ENCODE measurements around the gene YIPF2.
"Not testable (repeated sequence)": the region's sequence is repeated elsewhere in the genome, so short reads cannot be mapped to it uniquely, and the experiment has no call there.

The YIPF2 gene

DNA sequence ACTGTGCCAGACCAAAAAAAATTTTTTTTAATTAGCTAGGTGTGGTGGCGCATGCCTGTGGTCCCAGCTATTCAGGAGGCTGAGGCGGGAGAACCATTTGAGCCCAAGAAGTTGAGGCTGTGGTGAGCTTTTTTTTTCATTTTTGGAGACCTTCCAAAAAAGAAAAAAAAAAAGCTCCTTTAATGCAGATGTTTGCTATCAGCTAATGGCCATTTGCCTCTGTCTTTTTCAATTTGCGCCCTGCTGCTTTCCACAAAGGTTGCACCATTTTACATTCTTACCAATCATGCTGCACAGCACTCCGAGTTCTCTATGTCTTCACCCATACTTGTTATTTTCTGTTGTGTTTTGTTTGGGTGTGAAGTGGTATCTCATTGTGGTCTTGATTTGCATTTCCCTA lies 16.8 kb upstream of the YIPF2 start:
- DNase-seq (ENCODE audit: low read depth in 1 of 2, low spot score in 1 of 2) = no peak
- H3K27me3 ChIP-seq (ENCODE audit: insufficient read depth, poor library complexity, severe bottlenecking) = no peaks in the 10 kb centered on the region
- H3K27ac ChIP-seq (replicated peaks) = no peak overlapping the region
- no peak overlapping the region for H3K4me3 ChIP-seq (replicated peaks; ENCODE audit: insufficient read depth, low read length)
- TF ChIP-seq GABPA (IDR thresholded peaks at IDR 0.05; ENCODE audit: low read depth) (no peak), POLR2AphosphoS5 (IDR thresholded peaks at IDR 0.05; ENCODE audit: low read depth) (no peak), SPI1 (IDR thresholded peaks at IDR 0.05; ENCODE audit: borderline replicate concordance, low read depth) (no peak)
- TF ChIP-seq, protein P1, sequence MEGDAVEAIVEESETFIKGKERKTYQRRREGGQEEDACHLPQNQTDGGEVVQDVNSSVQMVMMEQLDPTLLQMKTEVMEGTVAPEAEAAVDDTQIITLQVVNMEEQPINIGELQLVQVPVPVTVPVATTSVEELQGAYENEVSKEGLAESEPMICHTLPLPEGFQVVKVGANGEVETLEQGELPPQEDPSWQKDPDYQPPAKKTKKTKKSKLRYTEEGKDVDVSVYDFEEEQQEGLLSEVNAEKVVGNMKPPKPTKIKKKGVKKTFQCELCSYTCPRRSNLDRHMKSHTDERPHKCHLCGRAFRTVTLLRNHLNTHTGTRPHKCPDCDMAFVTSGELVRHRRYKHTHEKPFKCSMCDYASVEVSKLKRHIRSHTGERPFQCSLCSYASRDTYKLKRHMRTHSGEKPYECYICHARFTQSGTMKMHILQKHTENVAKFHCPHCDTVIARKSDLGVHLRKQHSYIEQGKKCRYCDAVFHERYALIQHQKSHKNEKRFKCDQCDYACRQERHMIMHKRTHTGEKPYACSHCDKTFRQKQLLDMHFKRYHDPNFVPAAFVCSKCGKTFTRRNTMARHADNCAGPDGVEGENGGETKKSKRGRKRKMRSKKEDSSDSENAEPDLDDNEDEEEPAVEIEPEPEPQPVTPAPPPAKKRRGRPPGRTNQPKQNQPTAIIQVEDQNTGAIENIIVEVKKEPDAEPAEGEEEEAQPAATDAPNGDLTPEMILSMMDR (IDR thresholded peaks at IDR 0.05; ENCODE audit: insufficient read depth, low read length) = no peak

DNA sequence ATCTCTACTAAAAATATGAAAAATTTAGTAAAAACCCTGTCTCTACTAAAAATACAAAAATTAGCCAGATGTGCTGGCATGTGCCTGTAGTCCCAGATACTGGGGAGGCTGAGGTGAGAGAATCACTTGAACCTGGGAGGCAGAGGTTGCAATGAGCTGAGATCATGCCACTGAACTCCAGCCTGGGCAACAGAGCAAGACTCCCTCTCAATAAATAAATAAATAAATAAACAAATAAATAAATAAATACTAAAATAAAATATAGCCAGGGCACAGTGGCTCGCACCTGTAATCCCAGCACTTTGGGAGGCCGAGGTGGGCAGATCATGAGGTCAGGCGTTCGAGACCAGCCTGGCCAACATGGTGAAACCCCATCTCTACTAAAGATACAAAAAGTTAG lies 15.0 kb upstream of the YIPF2 start:
- H3K4me3 ChIP-seq (replicated peaks; ENCODE audit: insufficient read depth, low read length); H3K27me3 ChIP-seq (ENCODE audit: insufficient read depth, poor library complexity, severe bottlenecking); DNase-seq (ENCODE audit: low read depth in 1 of 2, low spot score in 1 of 2); H3K27ac ChIP-seq (replicated peaks): not testable (repeated sequence)

DNA sequence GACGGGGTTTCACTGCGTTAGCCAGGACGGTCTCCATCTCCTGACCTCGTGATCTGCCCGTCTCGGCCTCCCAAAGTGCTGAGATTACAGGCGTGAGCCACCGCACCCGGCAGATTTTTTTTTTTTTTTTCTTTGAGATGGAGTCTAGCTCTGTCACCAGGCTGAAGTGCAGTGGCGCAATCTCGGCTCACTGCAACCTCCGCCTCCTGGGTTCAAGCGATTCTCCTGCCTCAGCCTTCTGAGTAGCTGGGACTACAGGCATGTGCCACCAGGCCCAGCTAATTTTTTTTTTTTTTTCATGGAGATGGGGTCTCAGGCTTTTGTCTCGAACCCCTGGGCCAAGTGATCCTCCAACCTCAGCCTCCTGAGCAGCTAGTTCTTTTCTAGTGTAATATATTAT lies 13.2 kb upstream of the YIPF2 start:
- H3K4me3 ChIP-seq (replicated peaks; ENCODE audit: insufficient read depth, low read length); H3K27me3 ChIP-seq (ENCODE audit: insufficient read depth, poor library complexity, severe bottlenecking); H3K27ac ChIP-seq (replicated peaks): not testable (repeated sequence)
- peak in 1 of 2 experiments; percentile 38 for DNase-seq (ENCODE audit: low read depth in 1 of 2, low spot score in 1 of 2)

DNA sequence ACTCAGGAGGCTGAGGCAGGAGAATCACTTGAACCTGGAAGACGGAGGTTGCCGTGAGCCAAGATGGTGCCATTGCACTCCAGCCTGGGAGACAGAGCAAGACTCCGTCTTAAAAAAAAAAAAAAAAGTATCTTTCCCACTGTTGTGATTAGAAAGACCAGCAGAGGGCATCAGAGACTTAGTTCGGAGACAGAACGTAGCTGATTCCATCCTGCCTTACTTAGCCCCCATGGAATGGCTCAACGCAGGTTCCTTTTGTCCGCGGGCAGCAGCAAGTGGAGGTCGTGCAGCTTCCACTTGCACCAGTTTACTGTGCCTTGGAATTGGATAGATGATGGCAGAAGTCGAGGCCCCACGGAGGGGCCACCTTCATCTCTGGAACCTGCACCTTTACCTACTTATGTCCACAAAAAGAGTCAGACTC lies 8.2 kb upstream of the YIPF2 start:
- Histone ChIP-seq H3K27ac (replicated peaks) (no peak overlapping the region), H3K4me3 (replicated peaks; ENCODE audit: insufficient read depth, low read length) (no peak overlapping the region), H3K27me3 (ENCODE audit: insufficient read depth, poor library complexity, severe bottlenecking) (no peaks in the 10 kb centered on the region)
- no peak for TF ChIP-seq SPI1 (IDR thresholded peaks at IDR 0.05; ENCODE audit: borderline replicate concordance, low read depth)
- TF ChIP-seq, protein P1 (IDR thresholded peaks at IDR 0.05; ENCODE audit: insufficient read depth, low read length) = peak; percentile 21
- peak; percentile 50 to 62 for DNase-seq (ENCODE audit: low read depth in 1 of 2, low spot score in 1 of 2)

DNA sequence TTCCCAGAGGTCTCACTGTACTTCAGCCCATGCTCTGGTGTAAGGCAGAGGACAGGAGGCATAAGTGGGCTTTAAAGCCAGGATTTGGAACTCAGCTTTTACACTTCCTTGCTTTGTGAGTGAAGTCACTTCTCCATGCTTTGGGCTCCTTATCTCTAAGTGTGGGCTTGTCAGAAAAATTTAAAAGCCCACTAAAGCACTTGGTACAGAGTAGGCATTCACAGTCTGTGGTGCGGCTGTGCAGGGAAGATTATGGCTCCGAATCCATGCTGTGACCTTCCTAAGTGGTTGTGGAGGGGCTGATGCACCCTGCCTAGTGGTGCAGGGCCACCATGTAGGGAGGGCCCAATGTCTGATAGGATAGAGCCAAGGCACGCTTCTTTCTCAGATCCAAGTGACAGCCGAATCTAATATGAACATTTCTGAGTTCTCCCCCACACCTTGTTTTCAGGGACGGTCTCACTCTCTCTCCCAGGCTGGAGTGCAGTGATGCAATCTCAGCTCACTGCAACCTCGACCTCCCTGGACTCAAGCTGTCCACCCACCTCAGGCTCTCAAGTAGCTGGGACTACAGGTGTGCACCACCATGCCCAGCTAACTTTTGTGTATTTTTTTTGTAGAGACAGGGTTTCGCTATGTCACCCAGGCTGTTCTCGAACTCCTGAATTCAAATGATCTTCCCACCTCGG lies 7.1 kb upstream of the YIPF2 start:
- TF ChIP-seq SPI1 (IDR thresholded peaks at IDR 0.05; ENCODE audit: borderline replicate concordance, low read depth) (no peak), POLR2AphosphoS5 (IDR thresholded peaks at IDR 0.05; ENCODE audit: low read depth) (no peak), GABPA (IDR thresholded peaks at IDR 0.05; ENCODE audit: low read depth) (no peak)
- TF ChIP-seq, protein P2, sequence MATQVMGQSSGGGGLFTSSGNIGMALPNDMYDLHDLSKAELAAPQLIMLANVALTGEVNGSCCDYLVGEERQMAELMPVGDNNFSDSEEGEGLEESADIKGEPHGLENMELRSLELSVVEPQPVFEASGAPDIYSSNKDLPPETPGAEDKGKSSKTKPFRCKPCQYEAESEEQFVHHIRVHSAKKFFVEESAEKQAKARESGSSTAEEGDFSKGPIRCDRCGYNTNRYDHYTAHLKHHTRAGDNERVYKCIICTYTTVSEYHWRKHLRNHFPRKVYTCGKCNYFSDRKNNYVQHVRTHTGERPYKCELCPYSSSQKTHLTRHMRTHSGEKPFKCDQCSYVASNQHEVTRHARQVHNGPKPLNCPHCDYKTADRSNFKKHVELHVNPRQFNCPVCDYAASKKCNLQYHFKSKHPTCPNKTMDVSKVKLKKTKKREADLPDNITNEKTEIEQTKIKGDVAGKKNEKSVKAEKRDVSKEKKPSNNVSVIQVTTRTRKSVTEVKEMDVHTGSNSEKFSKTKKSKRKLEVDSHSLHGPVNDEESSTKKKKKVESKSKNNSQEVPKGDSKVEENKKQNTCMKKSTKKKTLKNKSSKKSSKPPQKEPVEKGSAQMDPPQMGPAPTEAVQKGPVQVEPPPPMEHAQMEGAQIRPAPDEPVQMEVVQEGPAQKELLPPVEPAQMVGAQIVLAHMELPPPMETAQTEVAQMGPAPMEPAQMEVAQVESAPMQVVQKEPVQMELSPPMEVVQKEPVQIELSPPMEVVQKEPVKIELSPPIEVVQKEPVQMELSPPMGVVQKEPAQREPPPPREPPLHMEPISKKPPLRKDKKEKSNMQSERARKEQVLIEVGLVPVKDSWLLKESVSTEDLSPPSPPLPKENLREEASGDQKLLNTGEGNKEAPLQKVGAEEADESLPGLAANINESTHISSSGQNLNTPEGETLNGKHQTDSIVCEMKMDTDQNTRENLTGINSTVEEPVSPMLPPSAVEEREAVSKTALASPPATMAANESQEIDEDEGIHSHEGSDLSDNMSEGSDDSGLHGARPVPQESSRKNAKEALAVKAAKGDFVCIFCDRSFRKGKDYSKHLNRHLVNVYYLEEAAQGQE (IDR thresholded peaks at IDR 0.05; ENCODE audit: insufficient replicate concordance, low read depth) = no peak
- TF ChIP-seq, protein P1 (IDR thresholded peaks at IDR 0.05; ENCODE audit: insufficient read depth, low read length) = no peak
- DNase-seq (ENCODE audit: low read depth in 1 of 2, low spot score in 1 of 2) = no peak
- no peak overlapping the region for H3K4me3 ChIP-seq (replicated peaks; ENCODE audit: insufficient read depth, low read length)
- H3K27me3 ChIP-seq (ENCODE audit: insufficient read depth, poor library complexity, severe bottlenecking) = no peaks in the 10 kb centered on the region
- no peak overlapping the region for H3K27ac ChIP-seq (replicated peaks)

Measured in HL-60 (cell line).